ENCODE measurements around the gene ZNF417.
"Not testable (repeated sequence)": the region's sequence is repeated elsewhere in the genome, so short reads cannot be mapped to it uniquely, and the experiment has no call there.

The ZNF417 gene

GRCh38 chr19:57916168-57916995, at the start of gene ZNF417:
Gene ZNF417, minus strand, starts transcription at chr19:57916592. Its CDS starts 181 bp downstream, at chr19:57916411.
- peaks cover 50 to 68% of the 10 kb centered on the region in 2 donors for H3K36me3 Mint-ChIP-seq
- peak within 1 kb of the TSS; percentile 93 to 96 for H3K4me3 Mint-ChIP-seq
- H3K27ac Mint-ChIP-seq, result peak within 1 kb of the TSS; percentile 97
- DNase-seq (peak; percentile 89), ATAC-seq (replicated peaks) (peak; percentile 98)
- H3K9me3 Mint-ChIP-seq, H3K27me3 Mint-ChIP-seq: not testable (repeated sequence)
- peaks cover 36 to 48% of the 10 kb centered on the region in 2 donors for H3K4me1 Mint-ChIP-seq

- DNase-seq (no peak), ATAC-seq (replicated peaks) (no peak)
- Mint-ChIP-seq H3K36me3 (peaks cover 40 to 48% of the 10 kb centered on the region in 2 donors), H3K27ac (no peak overlapping the region), H3K27me3 (no peaks in the 10 kb centered on the region), H3K4me1 (no peaks in the 10 kb centered on the region), H3K4me3 (no peak overlapping the region), H3K9me3 (peaks cover 18 to 19% of the 10 kb centered on the region in 2 donors)
Measured at GRCh38 chr19:57964761-57965160, 48.4 kb upstream of the ZNF417 start.

- Mint-ChIP-seq H3K36me3 (peaks cover 28 to 43% of the 10 kb centered on the region in 2 donors), H3K27me3 (no peaks in the 10 kb centered on the region), H3K4me3 (no peak overlapping the region), H3K9me3 (peaks cover 14 to 16% of the 10 kb centered on the region in 2 donors), H3K27ac (no peak overlapping the region), H3K4me1 (no peaks in the 10 kb centered on the region)
- ATAC-seq (replicated peaks) (no peak), DNase-seq (no peak)
Measured at GRCh38 chr19:57961785-57962184, 45.4 kb upstream of the ZNF417 start.

GRCh38 chr19:57954996-57955395, 38.6 kb upstream of the ZNF417 start:
- peaks cover 18 to 22% of the 10 kb centered on the region in 2 donors for H3K9me3 Mint-ChIP-seq
- ATAC-seq (replicated peaks) (no peak), DNase-seq (no peak)
- peaks cover 0 to 13% of the 10 kb centered on the region in 2 donors for H3K27me3 Mint-ChIP-seq
- H3K27ac Mint-ChIP-seq, result no peak overlapping the region
- H3K4me1 Mint-ChIP-seq, result no peaks in the 10 kb centered on the region
- H3K4me3 Mint-ChIP-seq, result no peak overlapping the region
- peaks cover 11 to 23% of the 10 kb centered on the region in 2 donors for H3K36me3 Mint-ChIP-seq

GRCh38 chr19:57949702-57950101, 33.3 kb upstream of the ZNF417 start:
- H3K27me3 Mint-ChIP-seq, result peaks cover 0 to 12% of the 10 kb centered on the region in 2 donors
- H3K9me3 Mint-ChIP-seq, result peaks cover 11 to 19% of the 10 kb centered on the region in 2 donors
- DNase-seq, result no peak
- no peak overlapping the region for H3K4me3 Mint-ChIP-seq
- H3K27ac Mint-ChIP-seq, result no peak overlapping the region
- peaks cover 17 to 21% of the 10 kb centered on the region in 2 donors for H3K4me1 Mint-ChIP-seq
- H3K36me3 Mint-ChIP-seq, result peaks cover 10 to 23% of the 10 kb centered on the region in 2 donors
- ATAC-seq (replicated peaks), result no peak

- peaks cover 14 to 27% of the 10 kb centered on the region in 2 donors for H3K36me3 Mint-ChIP-seq
- peaks cover 19 to 25% of the 10 kb centered on the region in 2 donors for H3K4me1 Mint-ChIP-seq
- H3K9me3 Mint-ChIP-seq, result peaks cover 12 to 20% of the 10 kb centered on the region in 2 donors
- H3K27ac Mint-ChIP-seq, result no peak overlapping the region
- H3K4me3 Mint-ChIP-seq, result no peak overlapping the region
- ATAC-seq (replicated peaks), result no peak
- peaks cover 0 to 8% of the 10 kb centered on the region in 2 donors for H3K27me3 Mint-ChIP-seq
- no peak for DNase-seq
Measured at GRCh38 chr19:57949296-57949695, 32.9 kb upstream of the ZNF417 start.

- ATAC-seq (replicated peaks), result peak; percentile 98 to 99
- peaks cover 27 to 41% of the 10 kb centered on the region in 2 donors for H3K4me1 Mint-ChIP-seq
- H3K36me3 Mint-ChIP-seq, result peaks cover 31 to 39% of the 10 kb centered on the region in 2 donors
- peak within 1 kb of the TSS; percentile 95 to 98 for H3K4me3 Mint-ChIP-seq
- peak within 1 kb of the TSS; percentile 94 for H3K27ac Mint-ChIP-seq
- no peaks in the 10 kb centered on the region for H3K27me3 Mint-ChIP-seq
- H3K9me3 Mint-ChIP-seq, result peaks cover 23 to 35% of the 10 kb centered on the region in 2 donors
- DNase-seq, result peak; percentile 96
Measured at GRCh38 chr19:57947419-57948134, 31.2 kb upstream of the ZNF417 start, which contains the start of gene ZNF256. Gene ZNF256, minus strand, starts transcription at chr19:57947706. Its CDS starts 232 bp downstream, at chr19:57947474.

GRCh38 chr19:57947088-57947418, 30.7 kb upstream of the ZNF417 start:
- peaks cover 27 to 41% of the 10 kb centered on the region in 2 donors for H3K4me1 Mint-ChIP-seq
- H3K27ac Mint-ChIP-seq, result peak overlapping the region; percentile 94
- H3K27me3 Mint-ChIP-seq, result no peaks in the 10 kb centered on the region
- peak; percentile 0 to 16 for ATAC-seq (replicated peaks)
- H3K9me3 Mint-ChIP-seq, result peaks cover 28 to 38% of the 10 kb centered on the region in 2 donors
- H3K36me3 Mint-ChIP-seq, result peaks cover 37 to 45% of the 10 kb centered on the region in 2 donors
- DNase-seq, result no peak
- H3K4me3 Mint-ChIP-seq, result peak overlapping the region; percentile 95 to 98

- ATAC-seq (replicated peaks) (no peak), DNase-seq (no peak)
- H3K36me3 Mint-ChIP-seq, result peaks cover 44 to 52% of the 10 kb centered on the region in 2 donors
- H3K27ac Mint-ChIP-seq, result peak overlapping the region; percentile 94
- peaks cover 32 to 43% of the 10 kb centered on the region in 2 donors for H3K9me3 Mint-ChIP-seq
- no peaks in the 10 kb centered on the region for H3K27me3 Mint-ChIP-seq
- peaks cover 27 to 41% of the 10 kb centered on the region in 2 donors for H3K4me1 Mint-ChIP-seq
- H3K4me3 Mint-ChIP-seq, result peak overlapping the region; percentile 95 to 98
Measured at GRCh38 chr19:57946316-57946715, 29.9 kb upstream of the ZNF417 start.

GRCh38 chr19:57941593-57941992, 25.2 kb upstream of the ZNF417 start:
- DNase-seq, result no peak
- no peak overlapping the region for H3K27ac Mint-ChIP-seq
- no peak for ATAC-seq (replicated peaks)
- H3K4me1 Mint-ChIP-seq, result peaks cover 25 to 38% of the 10 kb centered on the region in 2 donors
- H3K36me3 Mint-ChIP-seq, result peaks cover 74 to 90% of the 10 kb centered on the region in 2 donors
- peaks cover 41 to 43% of the 10 kb centered on the region in 2 donors for H3K9me3 Mint-ChIP-seq
- no peak overlapping the region for H3K4me3 Mint-ChIP-seq
- no peaks in the 10 kb centered on the region for H3K27me3 Mint-ChIP-seq

GRCh38 chr19:57935731-57936130, 19.3 kb upstream of the ZNF417 start:
- H3K36me3 Mint-ChIP-seq, result peaks cover 58 to 81% of the 10 kb centered on the region in 2 donors

GRCh38 chr19:57934820-57935665, 18.7 kb upstream of the ZNF417 start, which contains the start of gene ZNF418:
Gene ZNF418, minus strand, starts transcription at chr19:57935402. Its CDS starts 1,580 bp downstream, at chr19:57933822.
- peak; percentile 67 for DNase-seq
- ATAC-seq (replicated peaks), result peak; percentile 100
- peaks cover 15 to 27% of the 10 kb centered on the region in 2 donors for H3K4me1 Mint-ChIP-seq
- H3K27ac Mint-ChIP-seq, result peak within 1 kb of the TSS; percentile 98
- peaks cover 12 to 14% of the 10 kb centered on the region in 2 donors for H3K9me3 Mint-ChIP-seq
- H3K4me3 Mint-ChIP-seq, result peak within 1 kb of the TSS; percentile 94 to 97
- no peaks in the 10 kb centered on the region for H3K27me3 Mint-ChIP-seq
- H3K36me3 Mint-ChIP-seq, result peaks cover 63 to 84% of the 10 kb centered on the region in 2 donors

More at GRCh38 chr19:57935731-57936130, 19.3 kb upstream of the ZNF417 start:
- Mint-ChIP-seq H3K27ac (no peak overlapping the region), H3K9me3 (peaks cover 11 to 14% of the 10 kb centered on the region in 2 donors), H3K27me3 (no peaks in the 10 kb centered on the region), H3K4me3 (peak overlapping the region in 1 of 2 donors; percentile 94), H3K4me1 (peaks cover 15 to 27% of the 10 kb centered on the region in 2 donors)
- no peak for DNase-seq
- no peak for ATAC-seq (replicated peaks)

GRCh38 chr19:57927587-57927986, 11.2 kb upstream of the ZNF417 start:
- peaks cover 75 to 84% of the 10 kb centered on the region in 2 donors for H3K36me3 Mint-ChIP-seq
- H3K27me3 Mint-ChIP-seq, result no peaks in the 10 kb centered on the region
- H3K9me3 Mint-ChIP-seq, result peaks cover 29 to 34% of the 10 kb centered on the region in 2 donors
- no peak for DNase-seq
- no peak overlapping the region for H3K27ac Mint-ChIP-seq
- ATAC-seq (replicated peaks), result no peak
- H3K4me1 Mint-ChIP-seq, result peaks cover 0 to 5% of the 10 kb centered on the region in 2 donors
- no peak overlapping the region for H3K4me3 Mint-ChIP-seq
